Tibial nerve (tissue), 4 donors: ENCODE data around the gene CHIC2. TPM values are rescaled to one million over a fixed set of nuclear protein-coding genes. Genes with fewer than 3 reads are reported as not detected.

ENCODE experiments used
- DNase-seq, 2 donors: peaks; one replicate each; pipeline ENCODE4 v3.0.0-alpha.2; 2019; ENCODE audit warnings: low spot score in 2 of 2
- H3K27ac ChIP-seq, 4 donors: fragments of 200-600 bp; sonication (generic) in 3 of 4; one replicate each; pipeline ENCODE4 v1.5.1; 2017 to 2019; ENCODE audit warnings: mild to moderate bottlenecking in 1 of 4
- H3K27me3 ChIP-seq, 2 donors: fragments of 200-600 bp; sonication (generic) in 1 of 2; one replicate each; pipeline versions ENCODE4 v1.5.1 to v1.6.0; 2017 to 2019
- H3K36me3 ChIP-seq, 3 donors: fragments of 200-600 bp; sonication (generic); one replicate each; pipeline ENCODE4 v1.5.1; 2018 to 2019
- H3K4me1 ChIP-seq, 4 donors: fragments of 200-600 bp; sonication (generic) in 3 of 4; one replicate each; pipeline ENCODE4 v1.5.1; 2017 to 2019
- H3K4me3 ChIP-seq, 4 donors: fragments of 200-600 bp; sonication (generic) in 3 of 4; one replicate each; pipeline ENCODE4 v1.5.1; 2017 to 2019; ENCODE audit warnings: mild to moderate bottlenecking in 1 of 4, moderate library complexity in 1 of 4
- H3K9me3 ChIP-seq, 4 donors: fragments of 200-600 bp; sonication (generic) in 3 of 4; one replicate each; pipeline ENCODE4 v1.5.1; 2017 to 2019
- EP300 ChIP-seq, 2 donors: sonication (generic); formaldehyde crosslinking; IDR thresholded peaks; one replicate each; pipeline ENCODE4 v1.6.1; 2017; ENCODE audit warnings: antibody characterized with exemption in 2 of 2, mild to moderate bottlenecking in 1 of 2
- POLR2A ChIP-seq, 2 donors: fragments of 450-650 bp; IDR thresholded peaks; one replicate each; pipeline ENCODE4 v1.6.1; 2017; ENCODE audit warnings: antibody characterized with exemption in 2 of 2, mild to moderate bottlenecking in 2 of 2, moderate library complexity in 2 of 2
- WGBS, 2 donors: methylation state at CpG; one replicate each; pipeline ENCODE4 v1.1.5; 2018; 5-methylcytosine and 5-hydroxymethylcytosine counted together
- total RNA-seq, 4 donors: library from RNA; depleted of rRNA; stranded (reverse); fragments of >200 nt; gene quantifications; one replicate each; pipeline ENCODE4 v1.1.0, GENCODE V29; 2016
- TF ChIP-seq, protein P1 (sequence below), 5 experiments: fragments of 200-600 bp in 3 of 5; fragments of 450-650 bp in 2 of 5; sonication (generic) in 3 of 5; IDR thresholded peaks; one replicate each; pipeline ENCODE4 v1.5.1; 2016 to 2019; ENCODE audit warnings: antibody characterized with exemption in 5 of 5, mild to moderate bottlenecking in 3 of 5, moderate library complexity in 2 of 5

Gene CHIC2
- total RNA-seq, 4 donors from 2014 or later: 51.1 to 84.6 (median 60.6) TPM

DNA sequence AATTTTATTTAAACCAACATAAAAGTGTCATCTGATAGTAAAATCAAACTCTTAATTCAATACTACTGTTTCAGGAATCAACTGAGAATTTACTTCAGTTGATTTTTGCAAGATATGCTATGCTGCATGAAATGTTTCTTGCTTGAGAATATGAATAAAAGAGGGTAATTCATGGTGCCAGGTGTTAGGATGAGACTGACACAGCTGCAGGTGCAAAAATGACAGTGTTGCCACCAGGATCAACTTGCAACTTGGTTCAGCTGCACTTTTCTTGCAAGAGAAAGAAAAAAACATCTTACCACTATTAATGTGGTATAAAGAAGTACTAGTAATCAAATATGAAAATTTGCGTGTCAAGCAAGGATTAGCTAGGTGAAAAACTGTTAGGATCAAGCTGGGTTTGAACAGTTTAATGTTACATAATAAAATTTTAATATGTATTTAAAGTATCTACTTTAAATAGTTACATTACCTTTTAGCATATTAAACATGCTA lies 49.7 kb downstream of the CHIC2 start:
- Histone ChIP-seq H3K36me3 (no peaks in the 10 kb centered on the region), H3K4me3 (no peak overlapping the region), H3K27me3 (no peaks in the 10 kb centered on the region), H3K27ac (no peak overlapping the region), H3K4me1 (peaks cover 0 to 19% (median 0%) of the 10 kb centered on the region in 4 donors), H3K9me3 (no peaks in the 10 kb centered on the region)
- 94 to 98% methylated on average over 1 of the region's 1 CpG for WGBS, 2 donors
- TF ChIP-seq, protein P1, sequence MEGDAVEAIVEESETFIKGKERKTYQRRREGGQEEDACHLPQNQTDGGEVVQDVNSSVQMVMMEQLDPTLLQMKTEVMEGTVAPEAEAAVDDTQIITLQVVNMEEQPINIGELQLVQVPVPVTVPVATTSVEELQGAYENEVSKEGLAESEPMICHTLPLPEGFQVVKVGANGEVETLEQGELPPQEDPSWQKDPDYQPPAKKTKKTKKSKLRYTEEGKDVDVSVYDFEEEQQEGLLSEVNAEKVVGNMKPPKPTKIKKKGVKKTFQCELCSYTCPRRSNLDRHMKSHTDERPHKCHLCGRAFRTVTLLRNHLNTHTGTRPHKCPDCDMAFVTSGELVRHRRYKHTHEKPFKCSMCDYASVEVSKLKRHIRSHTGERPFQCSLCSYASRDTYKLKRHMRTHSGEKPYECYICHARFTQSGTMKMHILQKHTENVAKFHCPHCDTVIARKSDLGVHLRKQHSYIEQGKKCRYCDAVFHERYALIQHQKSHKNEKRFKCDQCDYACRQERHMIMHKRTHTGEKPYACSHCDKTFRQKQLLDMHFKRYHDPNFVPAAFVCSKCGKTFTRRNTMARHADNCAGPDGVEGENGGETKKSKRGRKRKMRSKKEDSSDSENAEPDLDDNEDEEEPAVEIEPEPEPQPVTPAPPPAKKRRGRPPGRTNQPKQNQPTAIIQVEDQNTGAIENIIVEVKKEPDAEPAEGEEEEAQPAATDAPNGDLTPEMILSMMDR (IDR thresholded peaks at IDR 0.05): no peak
- TF ChIP-seq POLR2A (IDR thresholded peaks at IDR 0.05) (no peak), EP300 (IDR thresholded peaks at IDR 0.05) (no peak)
- DNase-seq: no peak

DNA sequence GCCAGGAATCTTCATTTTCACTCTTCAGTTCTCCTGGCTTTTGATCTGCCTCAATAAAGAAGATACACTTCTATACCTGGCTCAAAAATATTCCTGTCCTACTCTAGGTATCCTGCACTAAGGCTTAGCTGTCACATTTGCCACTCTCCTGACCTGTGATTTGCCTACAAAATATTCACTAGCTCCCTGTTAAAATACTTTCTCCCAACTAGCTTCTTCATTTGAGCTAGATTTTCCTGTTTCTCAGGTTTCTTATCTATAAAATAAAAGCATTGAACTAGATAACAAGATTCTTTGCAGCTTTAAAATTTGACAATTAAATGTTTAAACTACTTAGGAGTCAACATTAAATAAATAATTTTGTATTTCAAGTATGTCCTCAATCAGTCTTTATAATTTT lies 53.2 kb downstream of the CHIC2 start:
- H3K9me3 ChIP-seq: no peaks in the 10 kb centered on the region
- TF ChIP-seq POLR2A (IDR thresholded peaks at IDR 0.05) (no peak), EP300 (IDR thresholded peaks at IDR 0.05) (no peak)
- TF ChIP-seq, protein P1 (IDR thresholded peaks at IDR 0.05): no peak

DNA sequence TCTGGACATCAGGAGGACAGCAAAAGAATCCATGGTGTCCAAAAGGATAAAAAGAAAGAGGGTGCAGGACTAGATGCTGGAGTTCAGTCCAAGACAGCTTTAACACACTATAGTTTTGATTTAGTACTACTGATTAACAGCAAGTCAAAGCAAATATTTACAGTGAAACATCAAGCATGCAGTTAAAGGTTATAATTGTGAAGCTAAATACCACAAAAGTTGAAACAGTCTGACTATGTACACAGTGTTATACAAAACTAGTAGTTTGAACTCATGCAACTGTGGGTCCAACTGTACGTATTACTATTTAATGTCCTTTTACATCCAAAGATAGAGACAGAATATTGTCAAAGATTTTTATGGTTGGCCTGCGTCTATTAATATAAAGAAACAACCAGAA lies 57.6 kb downstream of the CHIC2 start:
- H3K4me1 ChIP-seq: peaks cover 0 to 14% (median 0%) of the 10 kb centered on the region in 4 donors
- H3K4me3 ChIP-seq: no peak overlapping the region
- no peaks in the 10 kb centered on the region for H3K27me3 ChIP-seq
- WGBS, 2 donors: 98% methylated on average over 2 of the region's 2 CpGs
- no peaks in the 10 kb centered on the region for H3K9me3 ChIP-seq
- TF ChIP-seq POLR2A (IDR thresholded peaks at IDR 0.05) (no peak), EP300 (IDR thresholded peaks at IDR 0.05) (no peak)
- TF ChIP-seq, protein P1 (IDR thresholded peaks at IDR 0.05): no peak
- DNase-seq: no peak
- H3K36me3 ChIP-seq: peaks cover 0 to 6% (median 0%) of the 10 kb centered on the region in 3 donors
- no peak overlapping the region for H3K27ac ChIP-seq

More for the DNA sequence above, 53.2 kb downstream of the CHIC2 start:
- H3K27ac ChIP-seq: no peak overlapping the region
- no peaks in the 10 kb centered on the region for H3K27me3 ChIP-seq
- no peak overlapping the region for H3K4me3 ChIP-seq
- no peaks in the 10 kb centered on the region for H3K36me3 ChIP-seq
- DNase-seq: no peak
- peaks cover 0 to 13% (median 0%) of the 10 kb centered on the region in 4 donors for H3K4me1 ChIP-seq

DNA sequence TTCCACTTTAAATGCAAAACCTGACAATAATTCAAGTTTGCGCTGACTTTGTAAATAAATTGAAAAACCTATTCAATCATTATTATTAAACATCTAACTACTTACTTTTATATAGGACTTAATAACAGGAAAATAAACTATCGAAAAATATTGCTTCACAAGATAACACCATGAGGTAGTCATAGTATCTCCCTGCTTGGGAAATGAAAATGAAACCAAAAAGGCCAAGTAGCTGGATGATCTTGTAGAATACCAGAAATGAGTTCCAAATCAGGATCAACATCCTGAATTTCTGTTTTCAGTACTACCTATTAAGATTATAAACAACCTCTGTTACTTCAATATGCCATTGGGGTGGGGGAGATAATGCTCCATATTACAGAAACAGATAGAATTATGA lies 58.9 kb downstream of the CHIC2 start:
- WGBS, 2 donors: 87% methylated on average over 2 of the region's 2 CpGs
- Histone ChIP-seq H3K4me1 (peaks cover 0 to 14% (median 0%) of the 10 kb centered on the region in 4 donors), H3K9me3 (no peaks in the 10 kb centered on the region), H3K27ac (no peak overlapping the region), H3K4me3 (no peak overlapping the region), H3K36me3 (peaks cover 0 to 15% (median 0%) of the 10 kb centered on the region in 3 donors), H3K27me3 (no peaks in the 10 kb centered on the region)
- TF ChIP-seq POLR2A (IDR thresholded peaks at IDR 0.05): no peak
- TF ChIP-seq, protein P1 (IDR thresholded peaks at IDR 0.05): no peak
- no peak for TF ChIP-seq EP300 (IDR thresholded peaks at IDR 0.05)
- DNase-seq: no peak

DNA sequence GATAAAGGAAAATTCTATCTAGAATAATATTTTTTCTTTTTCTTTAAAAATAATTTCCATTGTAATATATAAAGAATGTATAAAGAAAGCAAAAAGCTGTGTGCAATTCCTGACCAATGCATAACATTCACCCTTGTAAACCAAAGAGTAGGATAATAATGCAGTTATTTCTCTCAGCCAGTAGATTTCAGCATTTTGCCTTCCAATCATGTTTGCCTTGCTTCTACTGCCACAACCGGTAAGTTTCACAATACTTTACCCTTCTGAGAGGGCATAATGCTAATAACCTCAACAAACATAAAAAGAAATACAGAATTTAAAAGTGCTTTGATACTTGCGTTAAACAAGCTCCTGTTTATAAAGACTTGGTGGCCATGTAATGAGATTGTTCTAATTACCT lies 59.9 kb downstream of the CHIC2 start:
- DNase-seq: no peak
- H3K36me3 ChIP-seq: peaks cover 0 to 15% (median 0%) of the 10 kb centered on the region in 3 donors
- H3K9me3 ChIP-seq: no peaks in the 10 kb centered on the region
- no peak overlapping the region for H3K4me3 ChIP-seq
- H3K27me3 ChIP-seq: no peaks in the 10 kb centered on the region
- 68 to 78% methylated on average over 2 of the region's 2 CpGs for WGBS, 2 donors
- TF ChIP-seq POLR2A (IDR thresholded peaks at IDR 0.05): no peak
- TF ChIP-seq EP300 (IDR thresholded peaks at IDR 0.05): no peak
- TF ChIP-seq, protein P1 (IDR thresholded peaks at IDR 0.05): no peak
- peaks cover 0 to 14% (median 0%) of the 10 kb centered on the region in 4 donors for H3K4me1 ChIP-seq
- no peak overlapping the region for H3K27ac ChIP-seq
